ENCODE measurements around the gene FRMD4A.

The FRMD4A gene

DNA sequence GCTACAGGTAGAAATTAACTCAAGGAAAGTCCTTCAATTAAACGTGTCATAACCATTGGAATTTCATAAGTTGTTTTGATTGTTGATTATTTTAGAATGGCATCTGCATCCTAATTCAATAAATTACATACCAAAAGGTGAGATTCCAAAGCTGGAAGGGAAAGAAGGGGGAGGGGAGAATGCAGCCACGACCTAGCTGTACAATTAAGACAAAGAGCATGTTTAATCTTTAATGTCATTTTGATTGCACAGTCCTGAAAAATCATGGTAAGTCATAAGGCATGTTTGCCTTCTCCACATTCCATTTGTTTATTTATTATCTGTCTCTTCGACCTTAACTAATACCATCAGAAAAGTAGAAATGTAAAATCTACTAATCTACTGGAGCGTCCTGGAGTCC, 358.1 kb downstream of the FRMD4A start:
- Histone ChIP-seq H3K27ac (no peak overlapping the region), H3K36me3 (replicated peaks) (peaks cover 2% of the 10 kb centered on the region), H3K4me3 (ENCODE audit: low read depth, low read length) (no peak overlapping the region), H3K27me3 (replicated peaks) (no peaks in the 10 kb centered on the region)
- TF ChIP-seq CTCF (IDR thresholded peaks at IDR 0.05; ENCODE audit: low read depth, low read length, missing control alignments), result no peak
- in situ Hi-C loops (cut with HindIII; ENCODE audit: low pct_ligation_motif_present, low sequenced_read_pairs), result no loop called here
- no peak for DNase-seq

DNA sequence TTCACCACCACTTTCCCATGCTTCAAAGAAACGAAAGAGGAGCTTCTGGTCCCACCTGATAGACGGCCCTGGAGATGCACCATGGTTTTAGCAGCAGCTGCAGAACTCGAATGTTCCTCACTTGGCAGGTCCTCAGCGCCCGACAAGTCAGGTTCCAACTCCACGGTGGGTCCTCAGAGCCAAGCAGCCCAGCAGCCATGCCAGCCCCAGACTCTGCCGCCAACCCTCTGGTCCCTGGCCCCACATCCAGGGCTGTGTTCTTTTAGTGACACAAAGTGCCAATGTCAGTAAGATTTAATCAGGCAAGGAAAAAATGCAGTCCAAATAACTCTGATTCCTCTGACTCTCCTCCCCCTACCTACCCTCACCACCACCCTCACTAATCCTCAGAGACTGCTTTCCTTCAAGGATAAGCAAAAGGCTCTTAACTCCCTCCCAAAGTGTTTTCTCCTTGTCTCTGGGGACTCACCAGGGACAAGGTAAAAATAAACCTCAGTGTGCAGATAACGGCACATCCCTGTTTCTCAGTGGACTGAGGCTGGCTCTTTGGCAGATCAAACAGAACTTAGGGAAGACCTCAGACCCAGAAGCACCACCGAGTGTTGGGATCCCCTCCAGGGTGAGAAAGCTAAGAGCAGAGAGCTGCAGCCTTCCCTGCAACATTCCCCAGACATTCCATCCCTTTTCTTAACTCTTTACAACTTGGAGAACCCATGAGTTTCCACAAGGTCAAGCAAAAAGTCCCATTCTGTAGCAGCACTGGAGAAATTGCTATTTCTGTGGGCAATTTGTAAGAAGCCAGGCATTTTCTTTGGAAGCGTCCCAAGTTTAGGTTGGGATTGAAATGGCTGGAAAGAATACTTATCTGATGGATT, 358.9 kb downstream of the FRMD4A start:
- no peak for DNase-seq
- H3K36me3 ChIP-seq (replicated peaks), result no peaks in the 10 kb centered on the region
- no peak for TF ChIP-seq CTCF (IDR thresholded peaks at IDR 0.05; ENCODE audit: low read depth, low read length, missing control alignments)
- H3K4me3 ChIP-seq (ENCODE audit: low read depth, low read length), result no peak overlapping the region
- H3K27me3 ChIP-seq (replicated peaks), result no peaks in the 10 kb centered on the region
- H3K27ac ChIP-seq, result peak overlapping the region; percentile 56
- in situ Hi-C loops (cut with HindIII; ENCODE audit: low pct_ligation_motif_present, low sequenced_read_pairs), result no loop called here

GRCh38 chr10:13970957-13971353, 359.8 kb downstream of the FRMD4A start:
- no peak overlapping the region for H3K4me3 ChIP-seq (ENCODE audit: low read depth, low read length)
- no peak for DNase-seq
- in situ Hi-C loops (cut with HindIII; ENCODE audit: low pct_ligation_motif_present, low sequenced_read_pairs), result no loop called here
- H3K27me3 ChIP-seq (replicated peaks), result no peaks in the 10 kb centered on the region
- H3K27ac ChIP-seq, result no peak overlapping the region
- TF ChIP-seq CTCF (IDR thresholded peaks at IDR 0.05; ENCODE audit: low read depth, low read length, missing control alignments), result no peak
- no peaks in the 10 kb centered on the region for H3K36me3 ChIP-seq (replicated peaks)

DNA sequence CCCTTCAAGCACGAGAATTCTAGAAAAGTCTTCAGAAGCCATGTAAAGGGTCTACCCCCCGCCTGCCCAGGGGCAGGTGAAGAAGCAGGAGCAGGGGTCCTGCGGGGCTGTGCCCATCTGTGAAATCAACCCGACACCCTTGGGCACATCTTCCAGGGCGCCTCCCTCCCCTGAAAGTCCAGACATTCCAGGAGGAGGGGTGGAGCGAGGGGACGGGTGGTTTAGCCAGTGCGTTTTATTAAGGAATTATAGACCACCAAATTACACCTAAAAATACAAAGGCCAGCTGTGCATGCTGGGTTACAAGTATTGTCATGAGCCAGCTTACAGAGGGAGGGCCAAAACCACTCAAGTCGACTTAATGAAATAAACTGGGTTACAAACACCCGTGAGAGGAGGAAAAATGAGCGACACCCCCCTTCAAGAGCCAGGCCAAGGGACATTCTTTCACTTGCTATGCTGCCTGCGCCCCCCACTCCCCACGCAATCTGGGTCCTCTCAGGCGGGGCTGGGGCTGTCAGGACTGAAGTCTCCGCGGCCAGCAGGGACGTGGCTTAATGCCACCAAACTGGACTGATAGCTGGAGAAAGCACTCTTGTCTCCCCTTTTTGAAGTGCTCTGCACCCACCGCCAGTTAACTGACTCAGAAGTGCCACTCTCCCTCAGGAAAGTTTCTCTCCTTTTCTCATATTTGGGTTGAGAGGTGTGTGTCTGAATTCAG, 360.3 kb downstream of the FRMD4A start:
- H3K27me3 ChIP-seq (replicated peaks), result no peaks in the 10 kb centered on the region
- no peak for DNase-seq
- H3K4me3 ChIP-seq (ENCODE audit: low read depth, low read length), result no peak overlapping the region
- no peaks in the 10 kb centered on the region for H3K36me3 ChIP-seq (replicated peaks)
- H3K27ac ChIP-seq, result no peak overlapping the region
- in situ Hi-C loops (cut with HindIII; ENCODE audit: low pct_ligation_motif_present, low sequenced_read_pairs), result no loop called here
- no peak for TF ChIP-seq CTCF (IDR thresholded peaks at IDR 0.05; ENCODE audit: low read depth, low read length, missing control alignments)

GRCh38 chr10:13969792-13970140, 361.0 kb downstream of the FRMD4A start:
- in situ Hi-C loops (cut with HindIII; ENCODE audit: low pct_ligation_motif_present, low sequenced_read_pairs), result no loop called here
- no peak for DNase-seq
- Histone ChIP-seq H3K4me3 (ENCODE audit: low read depth, low read length) (no peak overlapping the region), H3K27ac (no peak overlapping the region), H3K36me3 (replicated peaks) (no peaks in the 10 kb centered on the region), H3K27me3 (replicated peaks) (no peaks in the 10 kb centered on the region)
- no peak for TF ChIP-seq CTCF (IDR thresholded peaks at IDR 0.05; ENCODE audit: low read depth, low read length, missing control alignments)

Data from brain microvascular endothelial cell (primary cell).